ENCODE measurements around the gene KLHL25. TPM values are rescaled to one million over a fixed set of nuclear protein-coding genes. Genes with fewer than 3 reads are reported as not detected.

Gene KLHL25
- total RNA-seq, 1 donor = 4.3 TPM

GRCh38 chr15:85748176-85748575 lies 46.5 kb downstream of the KLHL25 start:
- TF ChIP-seq, protein P1, sequence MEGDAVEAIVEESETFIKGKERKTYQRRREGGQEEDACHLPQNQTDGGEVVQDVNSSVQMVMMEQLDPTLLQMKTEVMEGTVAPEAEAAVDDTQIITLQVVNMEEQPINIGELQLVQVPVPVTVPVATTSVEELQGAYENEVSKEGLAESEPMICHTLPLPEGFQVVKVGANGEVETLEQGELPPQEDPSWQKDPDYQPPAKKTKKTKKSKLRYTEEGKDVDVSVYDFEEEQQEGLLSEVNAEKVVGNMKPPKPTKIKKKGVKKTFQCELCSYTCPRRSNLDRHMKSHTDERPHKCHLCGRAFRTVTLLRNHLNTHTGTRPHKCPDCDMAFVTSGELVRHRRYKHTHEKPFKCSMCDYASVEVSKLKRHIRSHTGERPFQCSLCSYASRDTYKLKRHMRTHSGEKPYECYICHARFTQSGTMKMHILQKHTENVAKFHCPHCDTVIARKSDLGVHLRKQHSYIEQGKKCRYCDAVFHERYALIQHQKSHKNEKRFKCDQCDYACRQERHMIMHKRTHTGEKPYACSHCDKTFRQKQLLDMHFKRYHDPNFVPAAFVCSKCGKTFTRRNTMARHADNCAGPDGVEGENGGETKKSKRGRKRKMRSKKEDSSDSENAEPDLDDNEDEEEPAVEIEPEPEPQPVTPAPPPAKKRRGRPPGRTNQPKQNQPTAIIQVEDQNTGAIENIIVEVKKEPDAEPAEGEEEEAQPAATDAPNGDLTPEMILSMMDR (IDR thresholded peaks at IDR 0.05; ENCODE audit: insufficient read depth, low read depth, low read length) = no peak
- no peak for DNase-seq (ENCODE audit: low read depth)

DNA sequence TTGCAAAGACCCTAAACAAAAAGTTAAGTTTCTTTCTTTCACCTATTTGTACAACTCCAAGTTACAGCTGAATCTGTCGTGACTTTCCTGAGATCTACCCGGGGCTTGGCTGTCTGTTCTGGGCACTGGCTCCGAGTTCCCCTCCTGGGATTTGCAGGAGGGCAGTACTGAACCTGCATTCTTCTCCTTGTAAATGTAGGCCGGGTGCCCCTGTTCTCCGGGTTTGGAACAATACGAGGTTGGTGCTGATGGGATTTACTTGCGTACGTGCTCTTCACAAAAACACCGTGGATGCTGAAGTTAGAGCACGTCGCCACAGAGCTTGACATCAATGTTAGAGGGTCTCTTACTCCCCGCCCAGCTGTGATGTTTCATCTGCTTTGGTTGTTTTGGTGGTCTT lies 48.1 kb downstream of the KLHL25 start:
- no peak overlapping the region for H3K4me3 ChIP-seq (ENCODE audit: low read depth, low read length)
- TF ChIP-seq, protein P1 (IDR thresholded peaks at IDR 0.05; ENCODE audit: insufficient read depth, low read depth, low read length) = no peak
- no peak for DNase-seq (ENCODE audit: low read depth)

More at GRCh38 chr15:85748176-85748575, 46.5 kb downstream of the KLHL25 start:
- no peak overlapping the region for H3K4me3 ChIP-seq (ENCODE audit: low read depth, low read length)

DNA sequence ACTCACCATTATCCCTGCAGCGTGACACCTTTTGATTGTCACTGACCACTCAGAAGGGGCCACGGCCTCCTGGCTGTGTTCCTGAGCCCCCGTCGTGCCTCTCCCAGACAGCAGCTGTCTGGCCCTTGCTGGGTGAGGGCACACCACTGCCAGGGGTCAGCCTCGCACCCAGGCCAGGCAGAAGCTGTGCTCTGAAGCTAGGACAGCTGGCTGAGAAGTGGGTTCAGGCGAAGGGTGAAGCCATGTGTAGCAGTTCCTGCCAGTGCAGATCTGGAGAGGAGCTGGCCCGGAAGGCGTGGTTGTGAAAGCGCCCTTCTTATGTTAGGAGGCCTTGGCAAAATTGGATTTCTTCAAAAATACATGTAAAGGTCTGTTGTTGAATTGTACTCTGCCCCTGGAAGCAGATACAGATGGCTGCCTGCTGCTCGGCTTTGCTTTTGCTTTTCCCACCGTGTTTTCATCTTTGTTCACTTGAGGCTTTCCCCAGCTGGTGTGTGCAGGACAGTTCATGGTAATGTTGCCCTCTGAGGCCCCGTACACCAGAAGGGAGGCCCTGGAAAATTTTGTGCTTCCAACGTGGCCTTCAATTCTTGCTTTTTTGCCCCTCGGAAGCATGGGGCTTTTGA lies 49.1 kb downstream of the KLHL25 start:
- DNase-seq (ENCODE audit: low read depth) = no peak
- TF ChIP-seq, protein P1 (IDR thresholded peaks at IDR 0.05; ENCODE audit: insufficient read depth, low read depth, low read length) = no peak
- no peak overlapping the region for H3K4me3 ChIP-seq (ENCODE audit: low read depth, low read length)

- DNase-seq (ENCODE audit: low read depth) = no peak
- TF ChIP-seq, protein P1 (IDR thresholded peaks at IDR 0.05; ENCODE audit: insufficient read depth, low read depth, low read length) = no peak
- H3K4me3 ChIP-seq (ENCODE audit: low read depth, low read length) = no peak overlapping the region
Observed at GRCh38 chr15:85745023-85745422, 49.7 kb downstream of the KLHL25 start.

DNA sequence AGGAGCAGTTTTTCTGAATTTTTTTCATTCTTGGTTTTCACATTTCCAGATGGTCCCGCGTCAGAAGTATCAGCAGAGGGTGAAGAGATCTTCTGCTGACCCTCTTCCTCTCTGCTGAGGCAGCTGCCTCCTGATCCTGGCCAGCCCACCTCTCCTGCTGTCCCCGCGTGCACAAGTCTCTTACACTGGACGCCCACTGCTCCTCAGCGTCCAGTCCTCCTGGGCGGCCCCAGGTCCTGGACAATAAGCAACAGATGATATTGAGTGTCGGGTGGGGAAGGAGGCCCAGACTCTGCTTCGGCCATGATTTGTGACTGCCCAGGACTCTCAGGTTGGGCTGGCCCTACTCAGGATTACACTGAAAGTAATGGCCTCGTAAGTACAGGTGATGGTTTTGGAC lies 50.1 kb downstream of the KLHL25 start:
- no peak for DNase-seq (ENCODE audit: low read depth)
- H3K4me3 ChIP-seq (ENCODE audit: low read depth, low read length) = no peak overlapping the region
- TF ChIP-seq, protein P1 (IDR thresholded peaks at IDR 0.05; ENCODE audit: insufficient read depth, low read depth, low read length) = no peak

- H3K4me3 ChIP-seq (ENCODE audit: low read depth, low read length) = no peak overlapping the region
- TF ChIP-seq, protein P1 (IDR thresholded peaks at IDR 0.05; ENCODE audit: insufficient read depth, low read depth, low read length) = no peak
- DNase-seq (ENCODE audit: low read depth) = no peak
Observed at GRCh38 chr15:85743392-85744055, 51.2 kb downstream of the KLHL25 start.
